Activated CD8-positive, alpha-beta memory T cell treated with anti-CD3 and anti-CD28 coated beads, Interleukin-2, amount 50 U/mL, for 24 hours (primary cell): ENCODE data around the gene TK2.
"Not testable (repeated sequence)": the region's sequence is repeated elsewhere in the genome, so short reads cannot be mapped to it uniquely, and the experiment has no call there.

Experiments
- DNase-seq: peaks from one replicate; pipeline ENCODE4 v3.0.0-alpha.2; 2020; ENCODE audit errors: extremely low read depth

Gene TK2

DNA sequence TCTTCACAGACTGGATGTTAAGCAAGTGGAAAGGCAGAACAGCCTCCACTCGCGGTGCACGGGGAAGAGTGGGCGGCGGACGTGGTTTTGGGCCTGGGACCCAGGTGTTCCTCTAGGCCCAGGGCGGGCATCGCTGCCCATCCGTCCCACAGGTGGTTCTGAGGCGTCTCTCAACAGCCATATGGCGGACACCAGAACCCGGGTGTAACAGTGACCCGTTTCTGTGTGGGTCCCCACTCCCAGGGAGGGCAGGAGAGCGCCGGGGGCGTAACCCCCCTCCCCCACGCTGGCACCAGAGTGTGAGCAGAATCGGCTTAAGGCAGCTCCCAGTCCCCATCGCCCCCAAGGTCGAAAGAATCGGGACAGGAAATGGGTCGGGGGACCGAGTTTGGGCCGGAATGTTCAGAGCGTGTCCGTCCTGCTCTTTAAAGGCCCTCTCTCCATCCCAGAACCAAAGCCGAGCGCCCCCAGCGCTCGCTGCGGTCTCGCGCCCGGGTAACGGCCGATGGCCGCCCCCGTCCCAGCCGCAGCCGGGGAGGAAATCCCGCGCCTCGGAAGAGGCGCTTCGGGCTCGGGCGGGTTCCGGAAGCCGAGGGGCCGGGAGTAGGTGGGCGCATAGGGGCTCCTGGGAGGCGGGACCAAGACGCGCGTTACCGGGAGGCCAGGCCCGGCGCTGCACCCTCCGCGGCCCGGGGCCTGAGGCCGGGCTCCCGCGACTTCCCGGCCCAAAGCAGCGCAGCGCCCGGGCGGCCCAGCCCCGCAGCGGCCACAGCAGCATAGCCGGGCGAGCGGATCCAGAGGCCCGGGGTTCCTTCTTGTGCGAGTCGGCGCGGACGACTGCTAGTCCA lies at the start of gene TK2:
TK2 (minus strand) TSS at position 839 of the 848 bp plus-strand sequence; CDS start at position 778, 61 bp downstream.
- DNase-seq: peak; percentile 40

DNA sequence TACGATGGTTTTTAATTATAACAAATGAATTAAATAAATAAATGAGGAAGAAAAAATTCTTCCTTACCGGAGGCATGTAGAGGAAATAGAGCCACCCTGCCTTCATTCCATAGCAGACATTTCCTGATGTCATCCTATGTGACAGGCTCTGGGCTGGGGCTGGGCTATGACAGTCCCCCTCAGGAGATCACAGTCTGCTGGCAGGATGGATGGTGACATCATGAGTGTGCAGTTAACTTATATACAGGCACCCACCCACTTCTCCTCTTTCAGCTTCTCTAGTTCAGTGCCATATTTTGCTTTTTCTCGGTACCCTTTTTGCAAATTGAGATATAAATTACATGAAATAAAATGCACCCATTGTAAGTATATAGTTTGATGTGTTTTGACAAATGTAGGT lies 48.2 kb upstream of the TK2 start:
- no peak for DNase-seq

DNA sequence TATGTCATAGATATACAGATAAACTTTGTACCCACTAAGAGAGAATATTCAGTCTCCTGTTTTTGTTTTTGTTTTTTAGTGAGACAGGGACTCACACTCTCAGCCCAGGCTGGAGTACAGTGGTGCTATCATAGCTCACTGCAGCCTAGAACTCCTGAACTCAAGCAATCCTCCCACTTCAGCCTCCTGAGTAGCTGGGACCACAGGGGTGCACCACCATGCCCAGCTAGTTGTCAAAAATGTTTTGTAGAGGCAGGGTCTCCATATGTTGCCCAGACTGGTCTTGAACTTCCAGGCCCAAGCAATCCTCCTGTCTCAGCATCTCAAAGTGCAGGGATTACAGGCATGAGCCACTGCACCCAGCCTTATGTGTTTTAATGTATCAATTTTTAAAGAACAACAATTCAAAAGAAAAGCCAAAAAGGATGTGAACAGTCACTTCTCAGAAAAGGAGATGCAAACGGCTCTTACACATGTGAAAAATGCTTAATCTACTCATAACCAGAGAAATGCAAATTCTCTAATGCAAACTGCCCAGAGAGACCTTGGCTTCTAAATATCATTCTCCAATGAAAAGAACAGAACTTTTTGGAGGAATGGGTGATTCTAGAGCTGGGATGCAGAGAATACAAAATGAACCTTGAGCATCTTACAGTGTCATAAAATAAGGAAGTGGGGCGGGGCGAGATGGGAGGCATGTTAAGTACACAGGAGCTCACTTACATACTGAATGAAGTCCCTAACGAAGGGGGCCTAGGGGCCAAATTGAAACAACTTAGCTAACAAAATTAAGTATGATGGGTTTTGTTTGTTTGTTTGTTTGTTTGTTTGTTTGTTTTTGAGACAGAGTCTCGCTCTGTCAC lies 47.3 kb upstream of the TK2 start:
- no peak for DNase-seq

DNA sequence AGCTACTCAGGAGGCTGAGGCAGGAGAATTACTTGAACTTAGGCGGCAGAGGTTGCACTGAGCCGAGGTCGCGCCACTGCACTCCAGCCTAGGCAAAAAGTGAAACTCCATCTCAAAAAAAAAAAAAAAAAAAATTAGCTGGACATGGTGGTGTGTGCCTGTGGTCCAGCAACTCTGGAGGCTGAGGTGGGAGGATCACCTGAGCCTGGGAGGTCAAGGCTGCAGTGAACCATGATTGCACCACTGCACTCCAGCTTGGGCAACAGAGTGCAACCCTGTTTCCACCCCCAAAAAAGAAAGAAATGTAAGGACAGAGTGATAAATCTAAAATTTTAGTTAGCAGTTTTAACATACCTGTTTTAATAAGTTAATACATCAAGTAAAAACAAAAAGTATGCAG lies 46.6 kb upstream of the TK2 start:
- not testable (repeated sequence) for DNase-seq

DNA sequence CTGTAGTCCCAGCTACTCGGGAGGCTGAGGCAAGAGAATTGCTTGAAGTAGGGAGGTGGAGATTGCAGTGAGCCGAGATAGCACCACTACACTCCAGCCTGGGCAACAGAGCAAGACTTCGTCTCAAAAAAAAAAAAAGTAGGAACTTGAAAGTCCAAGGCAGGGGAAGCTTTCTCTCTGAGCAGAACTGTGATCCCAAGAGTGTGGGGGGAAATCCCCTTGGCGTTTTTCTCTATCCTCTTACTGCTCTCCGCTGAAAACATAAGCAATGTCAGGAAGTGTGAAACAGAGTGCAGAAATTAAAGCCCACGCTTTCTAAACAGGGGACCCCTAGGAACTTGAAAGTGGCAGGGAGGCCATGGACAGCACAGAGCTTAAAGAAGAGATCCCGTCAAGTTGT lies 44.8 kb upstream of the TK2 start:
- no peak for DNase-seq

DNA sequence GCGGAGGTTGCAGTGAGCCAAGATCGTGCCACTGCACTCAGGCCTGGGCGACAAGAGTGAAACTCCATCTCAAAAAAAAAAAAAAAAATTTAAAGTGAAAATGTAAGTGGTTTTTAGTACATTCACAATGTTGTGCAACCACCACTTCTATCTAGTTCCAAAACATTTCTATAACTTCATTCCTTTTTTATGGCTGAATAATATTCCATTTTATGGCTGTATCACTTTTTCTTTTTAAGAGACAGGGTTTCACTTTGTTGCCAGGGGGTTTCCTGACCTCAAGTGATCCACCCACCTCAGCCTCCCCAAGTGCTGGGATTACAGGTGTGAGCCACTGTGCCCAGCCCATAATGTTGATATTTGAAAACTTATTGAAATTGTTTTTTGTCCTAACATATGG lies 42.9 kb upstream of the TK2 start:
- no peak for DNase-seq

DNA sequence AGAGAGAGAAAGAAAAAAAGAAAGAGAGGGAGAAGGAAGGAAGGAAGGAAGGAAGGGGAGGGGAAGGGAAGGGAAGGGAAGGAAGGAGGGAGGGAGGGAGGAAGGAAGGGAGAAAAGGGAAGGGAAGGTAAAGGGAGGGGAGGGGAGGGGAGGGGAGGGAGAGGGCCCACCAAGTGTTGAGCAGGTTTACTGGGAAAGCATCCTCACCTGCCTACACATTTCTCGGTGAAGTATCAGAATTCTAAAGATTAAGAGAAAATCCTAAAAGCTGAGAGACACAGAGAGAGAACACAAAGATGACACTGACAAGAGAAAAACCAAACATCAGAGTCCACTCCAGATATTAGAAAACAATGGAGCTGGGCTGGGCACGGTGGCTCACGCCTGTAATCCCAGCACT lies 42.3 kb upstream of the TK2 start:
- no peak for DNase-seq

DNA sequence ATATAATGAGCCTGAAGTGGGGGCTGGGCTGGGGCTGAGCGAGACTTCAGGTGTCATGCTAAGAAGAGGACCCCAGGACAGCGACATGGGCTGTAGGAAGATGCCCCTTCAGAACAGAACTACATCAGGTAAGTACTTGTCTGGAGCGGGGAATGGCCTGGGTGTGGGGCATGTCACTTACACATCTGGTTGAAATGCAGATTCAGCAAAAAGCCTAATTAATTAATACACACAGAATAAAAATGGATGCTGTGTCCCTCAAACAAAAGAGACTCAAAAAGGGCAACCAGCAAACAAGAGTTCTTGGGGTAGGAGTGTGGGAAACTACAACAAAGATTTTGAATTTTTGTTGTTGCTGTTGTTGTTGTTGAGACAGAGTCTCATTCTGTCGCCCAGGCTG lies 41.1 kb upstream of the TK2 start:
- DNase-seq: no peak

DNA sequence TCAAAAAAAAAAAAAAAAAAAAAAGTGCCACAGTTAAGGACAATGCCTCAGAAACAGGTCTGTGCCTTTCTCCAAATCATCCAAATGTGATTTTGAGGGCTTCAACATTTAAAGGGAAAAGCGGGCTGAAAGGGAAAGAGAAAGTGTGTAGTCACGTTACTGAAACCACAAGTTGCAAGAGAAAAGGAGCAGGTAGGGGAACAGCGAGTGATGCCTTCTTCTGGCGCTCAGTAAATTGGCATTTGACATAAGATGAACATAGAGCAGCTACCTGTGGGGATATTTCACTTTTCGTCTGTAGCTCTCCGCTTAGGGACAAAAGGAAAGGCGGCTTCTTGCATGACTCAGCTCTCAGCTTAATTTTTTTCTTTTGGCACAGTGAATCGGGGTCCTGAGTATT lies 40.4 kb upstream of the TK2 start:
- no peak for DNase-seq

DNA sequence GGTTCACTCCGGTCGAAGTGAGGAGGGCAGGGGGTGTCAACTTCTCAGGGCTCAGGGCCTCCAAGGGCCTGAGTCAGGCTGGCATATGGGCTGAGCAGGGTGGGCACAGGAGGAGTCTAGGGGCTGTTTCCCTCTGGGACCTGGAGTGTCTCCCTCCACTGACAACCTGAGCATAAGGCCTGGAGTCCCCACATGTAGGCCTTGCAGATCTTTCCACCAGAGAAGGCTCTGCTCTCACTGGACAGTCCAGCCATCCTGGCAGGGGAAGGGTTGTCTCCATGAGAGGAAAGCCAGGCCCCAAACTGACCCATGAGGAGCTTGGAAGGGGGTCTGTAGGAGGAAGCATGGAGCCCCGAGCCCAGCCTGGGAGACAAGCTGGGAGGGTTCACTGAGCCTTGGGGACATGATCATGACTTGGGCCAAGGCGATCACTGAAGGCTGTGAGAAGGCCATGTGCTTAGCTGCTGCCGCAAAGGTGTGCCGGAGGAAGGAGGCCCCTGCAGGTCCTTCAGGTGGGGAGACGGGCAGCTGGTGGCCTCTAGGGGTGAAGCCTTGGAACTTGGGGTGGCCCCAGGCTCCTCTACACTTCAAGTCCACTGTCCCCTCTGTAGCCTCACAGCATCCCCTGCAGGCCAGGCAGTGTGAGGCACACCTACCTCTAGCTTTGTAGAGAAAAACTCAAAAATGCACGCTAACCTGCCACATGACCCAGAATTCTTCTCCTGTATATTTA lies 39.2 kb upstream of the TK2 start:
- DNase-seq: no peak

DNA sequence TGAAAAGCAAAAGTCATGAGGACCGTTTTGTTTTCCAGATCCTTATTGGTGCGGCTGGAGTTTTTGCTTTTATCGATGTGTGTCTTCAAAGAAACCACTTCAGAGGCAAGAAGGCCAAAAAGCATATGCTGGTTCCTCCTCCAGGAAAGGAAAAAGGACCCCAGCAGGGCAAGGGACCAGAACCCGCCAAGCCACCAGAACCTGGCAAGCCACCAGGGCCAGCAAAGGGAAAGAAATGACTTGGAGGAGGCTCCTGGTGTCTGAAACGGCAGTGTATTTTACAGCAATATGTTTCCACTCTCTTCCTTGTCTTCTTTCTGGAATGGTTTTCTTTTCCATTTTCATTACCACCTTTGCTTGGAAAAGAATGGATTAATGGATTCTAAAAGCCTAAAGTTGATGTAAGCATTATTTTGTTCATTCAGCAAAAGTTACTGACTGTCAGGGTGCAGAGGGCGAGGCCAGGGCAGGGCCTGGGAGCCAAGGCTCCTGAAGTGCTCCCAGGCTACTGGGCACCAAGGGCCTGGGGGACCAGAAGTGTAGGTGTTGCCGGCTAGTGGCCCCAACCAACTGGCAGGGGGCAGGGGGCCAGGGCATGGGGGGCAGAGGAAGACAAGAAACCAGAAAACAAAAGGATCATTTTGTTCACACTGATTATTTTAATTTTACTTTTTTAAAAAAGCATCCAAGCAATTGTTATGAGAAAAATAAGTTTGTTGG lies 38.1 kb upstream of the TK2 start:
- no peak for DNase-seq

DNA sequence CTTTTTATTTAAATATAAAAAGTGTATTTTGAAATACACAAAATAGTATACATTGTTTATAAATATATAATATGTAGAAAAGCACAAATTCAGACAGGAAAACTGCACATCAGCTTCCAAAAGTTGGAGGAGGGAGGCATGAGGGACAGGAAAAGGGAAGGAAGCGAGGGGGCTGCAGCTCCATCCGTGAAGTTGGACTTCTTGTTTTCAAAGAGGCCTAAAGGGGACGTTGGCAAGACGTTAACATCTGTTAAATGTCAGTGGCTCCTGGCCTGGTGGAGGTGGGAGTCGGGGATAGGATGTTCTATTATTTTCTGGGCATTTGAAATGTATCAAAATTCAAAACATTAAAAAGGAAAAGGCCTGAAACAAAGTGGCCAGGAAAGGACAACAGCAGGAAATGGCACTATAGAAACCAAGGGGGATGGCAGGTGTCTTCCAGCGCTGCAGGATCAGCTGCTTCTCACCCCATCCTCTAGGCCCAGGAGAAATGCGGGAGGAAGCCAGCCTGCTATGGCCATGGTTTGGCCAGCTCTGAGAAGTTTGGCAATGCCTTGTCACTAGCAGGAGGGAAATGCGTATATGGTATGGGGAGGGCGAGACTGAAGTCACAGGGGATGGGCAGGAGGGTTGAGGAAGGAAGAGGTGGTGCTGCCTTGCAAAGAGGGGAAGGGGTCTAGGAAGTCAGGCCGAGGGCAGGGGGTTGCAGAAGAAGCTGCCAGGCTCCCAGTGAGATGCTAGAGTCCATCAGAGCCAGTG lies 35.7 kb upstream of the TK2 start:
- no peak for DNase-seq

DNA sequence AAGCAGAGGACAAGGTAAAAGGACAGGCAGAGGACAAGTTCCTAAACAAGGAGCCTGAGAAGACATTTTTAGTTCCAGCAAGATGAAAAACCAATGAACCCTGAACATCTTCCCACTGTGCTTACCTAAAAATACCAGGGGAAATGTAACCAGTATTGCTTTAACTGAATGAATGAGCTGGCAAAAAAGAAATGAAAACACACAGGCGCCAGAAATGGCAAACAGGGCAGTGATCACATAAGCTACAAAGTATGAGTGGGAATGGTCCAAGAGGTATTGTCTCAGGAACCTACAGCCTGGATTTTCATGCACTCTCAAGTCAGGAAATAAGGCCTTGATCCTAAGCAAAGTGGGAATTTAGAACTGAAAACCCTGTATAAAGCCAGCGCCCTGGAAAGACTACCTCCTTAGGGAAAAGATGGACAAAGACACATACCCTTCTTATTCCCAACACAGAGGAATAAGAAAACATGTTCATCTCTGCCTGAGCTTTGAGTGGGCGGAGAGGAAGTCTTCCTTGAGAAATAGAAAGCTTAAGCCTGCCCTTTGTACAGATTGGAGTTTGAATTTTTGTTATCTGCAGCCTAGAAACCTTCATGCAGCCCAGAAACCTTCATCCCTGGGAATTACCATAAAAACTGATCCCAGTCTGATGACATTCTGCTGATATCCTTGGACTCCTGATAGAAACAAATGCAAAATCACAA lies 31.5 kb upstream of the TK2 start:
- no peak for DNase-seq

DNA sequence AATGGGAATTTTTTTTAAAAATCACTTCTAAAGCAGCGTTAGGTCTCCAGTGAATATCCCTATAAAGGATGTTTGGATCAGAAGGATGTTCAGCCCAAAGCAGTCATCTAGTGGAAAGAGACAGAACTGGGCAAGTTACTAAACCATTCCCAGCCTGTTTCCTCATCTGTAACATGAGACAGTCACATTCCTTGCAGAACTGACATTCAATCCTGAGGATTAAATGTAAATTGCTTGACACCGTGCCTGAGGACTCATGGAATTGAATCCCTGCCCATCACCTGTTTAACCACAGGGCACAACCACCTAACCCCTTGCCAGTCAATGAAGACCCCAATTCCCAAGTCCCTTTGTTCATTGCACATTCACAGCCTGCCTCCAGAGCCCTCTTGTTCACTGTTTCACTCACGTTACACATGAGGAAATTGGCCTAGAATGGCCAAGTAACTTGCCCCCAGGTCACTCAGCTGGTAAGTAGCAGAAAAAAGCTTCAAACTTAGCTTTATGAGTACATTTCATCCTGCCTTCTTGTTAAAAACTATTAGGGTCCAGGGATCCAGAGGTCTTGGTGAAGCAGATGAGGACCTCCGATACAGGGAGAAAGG lies 30.8 kb upstream of the TK2 start:
- DNase-seq: no peak

DNA sequence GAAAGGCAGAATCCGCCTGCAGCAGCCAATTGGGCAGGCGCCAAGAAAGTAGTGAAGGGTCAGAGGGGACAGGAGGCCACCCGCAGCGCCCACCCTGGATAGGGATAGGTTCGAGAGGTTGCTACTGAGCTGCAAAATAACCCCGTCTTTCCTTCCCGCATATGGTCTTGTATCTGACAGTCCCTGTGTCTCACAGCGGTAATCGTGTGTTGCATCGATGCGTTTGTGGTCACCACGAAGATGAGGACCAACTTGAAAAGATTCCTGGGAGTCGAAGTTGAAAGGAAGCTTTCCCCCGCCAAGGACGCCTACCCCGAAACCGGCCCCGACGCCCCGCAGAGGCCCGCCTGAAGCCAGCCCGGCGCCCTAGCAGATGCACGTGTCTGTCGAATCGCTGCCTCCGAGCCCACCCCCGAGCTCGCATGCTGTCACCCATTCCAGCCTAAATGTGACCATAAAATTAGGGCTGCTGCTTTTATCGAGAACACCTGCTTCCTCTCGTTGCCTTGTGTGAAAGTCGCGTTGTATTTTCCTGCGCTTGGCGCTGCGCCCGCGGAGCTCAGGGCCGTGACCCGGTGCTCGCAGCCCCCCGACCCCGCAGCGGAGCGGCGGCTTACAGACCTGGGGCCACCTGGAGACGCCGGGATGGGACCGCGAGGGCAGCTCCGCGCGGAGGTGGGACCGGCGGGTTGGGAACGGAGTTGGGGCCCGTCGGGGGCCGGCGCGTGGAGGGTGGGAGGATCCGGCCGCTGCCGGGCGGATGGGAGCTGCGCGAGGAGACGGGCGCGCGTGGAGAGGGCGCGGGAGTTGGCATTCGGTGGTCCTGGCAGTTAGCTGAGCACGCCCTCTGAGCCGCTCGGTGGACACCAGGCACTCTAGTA lies 29.0 kb upstream of the TK2 start, which contains the start of gene CMTM2:
CMTM2 (plus strand) TSS at position 813 of the 881 bp plus-strand sequence. CDS start 145 bp downstream, outside the sequence.
- no peak for DNase-seq

DNA sequence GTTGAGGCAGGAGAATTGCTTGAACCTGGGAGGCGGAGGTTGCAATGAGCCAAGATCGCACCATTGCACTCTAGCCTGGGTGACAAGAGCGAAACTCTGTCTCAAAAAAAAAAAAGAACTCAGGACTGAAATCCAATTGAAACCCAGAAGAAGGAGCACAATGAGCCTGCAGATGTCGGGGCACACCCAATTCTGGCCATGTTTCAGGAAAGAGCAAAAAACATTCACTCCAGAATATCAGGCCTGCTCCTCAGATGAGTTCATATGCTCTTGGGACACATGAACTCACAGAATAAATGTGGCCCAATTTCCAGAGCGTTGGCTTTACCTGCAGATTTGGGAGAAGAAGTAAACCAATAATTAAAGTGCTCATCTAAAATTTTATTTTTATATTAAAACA lies 26.4 kb upstream of the TK2 start:
- no peak for DNase-seq

DNA sequence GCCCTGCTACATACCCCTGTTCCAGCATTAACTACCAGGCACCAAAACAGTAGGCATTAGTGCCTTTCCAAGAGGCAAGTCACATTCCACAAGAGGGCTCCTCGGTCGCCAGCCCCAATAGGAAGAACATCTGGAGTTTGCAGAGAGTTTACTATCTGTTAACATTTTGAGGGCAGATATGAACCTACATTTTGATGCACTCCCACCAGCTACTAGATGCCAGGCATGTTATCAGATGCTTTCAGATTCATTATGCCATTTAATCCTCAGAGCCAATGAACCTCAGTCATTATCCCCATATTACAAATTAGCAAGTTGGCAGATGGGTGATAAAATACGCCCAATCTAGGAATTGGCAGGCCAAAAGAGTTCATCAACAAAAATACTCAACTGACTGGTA lies 25.1 kb upstream of the TK2 start:
- no peak for DNase-seq

DNA sequence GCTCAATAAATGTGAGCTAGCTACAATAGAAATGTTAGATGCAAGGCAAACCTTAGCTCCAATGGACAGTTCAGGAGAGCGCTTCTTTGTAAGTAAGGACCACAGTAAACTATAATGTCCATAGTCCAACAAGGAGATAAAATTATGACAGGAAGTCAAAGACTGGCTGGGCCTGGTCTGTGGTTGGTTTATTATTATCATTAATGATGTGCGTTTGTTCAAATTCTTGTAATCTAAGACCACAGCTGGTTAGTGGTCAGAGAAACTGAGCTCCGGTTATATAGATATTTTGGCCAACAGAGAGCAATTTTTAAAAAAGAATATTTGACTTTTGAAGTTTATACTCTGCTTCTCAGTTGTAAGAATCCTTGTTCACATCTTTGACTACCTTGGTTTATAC lies 24.6 kb upstream of the TK2 start:
- DNase-seq: no peak

DNA sequence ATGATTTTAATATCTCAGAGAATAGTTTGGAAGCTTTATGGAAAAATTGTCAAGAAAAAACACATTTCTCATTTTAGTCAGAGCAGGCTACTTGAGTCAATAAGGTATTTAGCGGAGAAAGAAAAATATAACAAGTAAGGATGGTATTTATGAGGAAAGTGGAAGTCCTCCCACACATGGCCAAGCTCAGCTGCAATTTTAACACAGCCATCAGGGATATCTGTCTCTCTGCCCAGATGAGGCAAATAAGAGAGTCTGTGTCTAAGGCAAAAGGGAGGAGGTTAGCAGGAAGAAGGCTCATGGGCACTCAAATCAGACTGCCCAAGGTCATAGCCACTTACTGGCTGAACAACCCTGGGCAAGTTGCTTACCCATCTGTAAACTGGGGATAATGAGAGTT lies 24.2 kb upstream of the TK2 start:
- no peak for DNase-seq
